Neural progenitor cell (in vitro differentiated cells): ENCODE measurements around the gene ZBTB42. TPM values are rescaled to one million over a fixed set of nuclear protein-coding genes. Genes with fewer than 3 reads are reported as not detected.
A peak's percentile ranks its signal among the peaks of the same experiment; 100 is the strongest.

Experiments used
- DNase-seq: peaks from one replicate; pipeline ENCODE4 v3.0.0-alpha.2; 2016; ENCODE audit warnings: low spot score
- H2AFZ ChIP-seq: fragments of 200-600 bp; sonication (generic); replicated peaks from 2 replicates; pipeline ENCODE4 v1.6.1; 2016; ENCODE audit warnings: antibody characterized with exemption
- H3F3A ChIP-seq: fragments of 200-600 bp; sonication (generic); 2 replicates; pipeline ENCODE4 v1.6.1; 2016; ENCODE audit warnings: antibody characterized with exemption, low read depth
- H3K27ac ChIP-seq: fragments of 200-600 bp; sonication (generic); 2 replicates; pipeline ENCODE4 v1.5.1; 2016; ENCODE audit warnings: mild to moderate bottlenecking
- H3K27me3 ChIP-seq: fragments of 200-600 bp; sonication (generic); 2 replicates; pipeline ENCODE4 v1.6.1; 2016; ENCODE audit warnings: mild to moderate bottlenecking, moderate library complexity
- H3K36me3 ChIP-seq: fragments of 200-600 bp; sonication (generic); 2 replicates; pipeline ENCODE4 v1.5.1; 2016
- H3K4me1 ChIP-seq: fragments of 200-600 bp; sonication (generic); 2 replicates; pipeline ENCODE4 v1.6.1; 2016; ENCODE audit warnings: mixed run types
- H3K4me2 ChIP-seq: fragments of 200-600 bp; sonication (generic); 2 replicates; pipeline ENCODE4 v1.6.1; 2016
- H3K4me3 ChIP-seq: fragments of 200-600 bp; sonication (generic); 2 replicates; pipeline ENCODE4 v1.5.1; 2016
- H3K79me2 ChIP-seq: fragments of 200-600 bp; sonication (generic); 2 replicates; pipeline ENCODE4 v1.6.1; 2016; ENCODE audit warnings: low read depth
- H3K9ac ChIP-seq: fragments of 200-600 bp; sonication (generic); 2 replicates; pipeline ENCODE4 v1.6.1; 2016
- H3K9me3 ChIP-seq: fragments of 200-600 bp; sonication (generic); 2 replicates; pipeline ENCODE4 v1.5.1; 2016; ENCODE audit warnings: low read depth
- H4K20me1 ChIP-seq: fragments of 200-600 bp; sonication (generic); 2 replicates; pipeline ENCODE4 v1.6.1; 2016; ENCODE audit warnings: low read depth
- H3K27ac Mint-ChIP-seq: 3 replicates; pipeline ENCODE4 v1.8.0; 2021; ENCODE audit warnings: mixed read lengths
- H3K27me3 Mint-ChIP-seq: 2 replicates; pipeline ENCODE4 v1.8.0; 2022; ENCODE audit warnings: low read depth, mild to moderate bottlenecking, inconsistent platforms, moderate library complexity, mixed read lengths; ENCODE audit not compliant: insufficient read depth
- H3K36me3 Mint-ChIP-seq: 3 replicates; pipeline ENCODE4 v1.8.0; 2021; ENCODE audit warnings: mixed read lengths
- H3K4me1 Mint-ChIP-seq: 3 replicates; pipeline ENCODE4 v1.8.0; 2021; ENCODE audit warnings: mixed read lengths
- H3K4me3 Mint-ChIP-seq: 3 replicates; pipeline ENCODE4 v1.8.0; 2021; ENCODE audit warnings: mild to moderate bottlenecking, moderate library complexity, mixed read lengths
- H3K9me3 Mint-ChIP-seq: 3 replicates; pipeline ENCODE4 v1.8.0; 2020; ENCODE audit warnings: mixed read lengths
- CTCF ChIP-seq: fragments of 200-600 bp; sonication (generic); IDR thresholded peaks from 2 replicates; pipeline ENCODE4 v1.5.1; 2017; ENCODE audit warnings: antibody characterized with exemption, mild to moderate bottlenecking
- EZH2 ChIP-seq: fragments of 200-600 bp; sonication (generic); IDR thresholded peaks from 2 replicates; pipeline ENCODE4 v1.6.1; 2017; ENCODE audit warnings: antibody characterized with exemption, mild to moderate bottlenecking, moderate library complexity
- EZH2phosphoT487 ChIP-seq: fragments of 200-600 bp; sonication (generic); IDR thresholded peaks from 2 replicates; pipeline ENCODE4 v1.6.1; 2017; ENCODE audit warnings: antibody characterized with exemption
- total RNA-seq: library from RNA; depleted of rRNA; stranded (reverse); fragments of >200 nt; gene quantifications from 2 replicates; pipeline ENCODE4 v1.2.3, GENCODE V29; 2015; ENCODE audit warnings: low replicate concordance

ZBTB42 gene
- total RNA-seq, 1 donor from 2014 or later = 0.41 TPM

- no peak for DNase-seq
Measured at GRCh38 chr14:104770851-104771272, 30.0 kb upstream of the ZBTB42 start.

GRCh38 chr14:104771374-104771773 is 29.5 kb upstream of the ZBTB42 start:
- Histone ChIP-seq H3K9ac (no peak overlapping the region), H3K79me2 (no peaks in the 10 kb centered on the region), H3K4me1 (peaks cover 4% of the 10 kb centered on the region), H3K27ac (no peak overlapping the region), H2AFZ (no peak overlapping the region), H3F3A (peaks cover 7% of the 10 kb centered on the region), H4K20me1 (peaks cover 14% of the 10 kb centered on the region), H3K9me3 (no peaks in the 10 kb centered on the region), H3K27me3 (no peaks in the 10 kb centered on the region), H3K4me2 (no peak overlapping the region), H3K36me3 (no peaks in the 10 kb centered on the region), H3K4me3 (no peak overlapping the region)
- Mint-ChIP-seq H3K27ac (no peak overlapping the region), H3K4me3 (no peak overlapping the region), H3K4me1 (peaks cover 20% of the 10 kb centered on the region), H3K27me3 (peaks cover 4% of the 10 kb centered on the region), H3K36me3 (peaks cover 18% of the 10 kb centered on the region), H3K9me3 (no peaks in the 10 kb centered on the region)
- DNase-seq = no peak
- TF ChIP-seq EZH2 = no peak
- TF ChIP-seq CTCF = no peak
- TF ChIP-seq EZH2phosphoT487 = no peak

More at GRCh38 chr14:104770851-104771272, 30.0 kb upstream of the ZBTB42 start:
- H3K27me3 ChIP-seq = no peaks in the 10 kb centered on the region
- H3K9ac ChIP-seq = no peak overlapping the region
- H3K4me3 ChIP-seq = no peak overlapping the region
- peaks cover 14% of the 10 kb centered on the region for H4K20me1 ChIP-seq
- H3F3A ChIP-seq = peaks cover 7% of the 10 kb centered on the region
- H3K27ac ChIP-seq = no peak overlapping the region
- Mint-ChIP-seq H3K27ac (no peak overlapping the region), H3K27me3 (peaks cover 2% of the 10 kb centered on the region), H3K9me3 (peaks cover 2% of the 10 kb centered on the region), H3K4me3 (no peak overlapping the region), H3K36me3 (peaks cover 20% of the 10 kb centered on the region), H3K4me1 (peaks cover 20% of the 10 kb centered on the region)
- H3K36me3 ChIP-seq = no peaks in the 10 kb centered on the region
- no peaks in the 10 kb centered on the region for H3K79me2 ChIP-seq
- peaks cover 4% of the 10 kb centered on the region for H3K4me1 ChIP-seq
- H2AFZ ChIP-seq = no peak overlapping the region
- peak; percentile 38 for TF ChIP-seq CTCF
- no peak for TF ChIP-seq EZH2
- no peak for TF ChIP-seq EZH2phosphoT487
- no peaks in the 10 kb centered on the region for H3K9me3 ChIP-seq
- no peak overlapping the region for H3K4me2 ChIP-seq

- Histone ChIP-seq H4K20me1 (peaks cover 14% of the 10 kb centered on the region), H3K9ac (no peak overlapping the region), H3K36me3 (no peaks in the 10 kb centered on the region), H3K27ac (no peak overlapping the region), H3F3A (peaks cover 7% of the 10 kb centered on the region), H3K4me3 (no peak overlapping the region), H3K9me3 (no peaks in the 10 kb centered on the region), H3K4me2 (no peak overlapping the region), H2AFZ (no peak overlapping the region), H3K79me2 (no peaks in the 10 kb centered on the region), H3K4me1 (peaks cover 4% of the 10 kb centered on the region), H3K27me3 (no peaks in the 10 kb centered on the region)
- Mint-ChIP-seq H3K36me3 (peaks cover 20% of the 10 kb centered on the region), H3K27ac (no peak overlapping the region), H3K27me3 (peaks cover 4% of the 10 kb centered on the region), H3K9me3 (no peaks in the 10 kb centered on the region), H3K4me1 (peaks cover 21% of the 10 kb centered on the region), H3K4me3 (no peak overlapping the region)
- TF ChIP-seq EZH2phosphoT487 (no peak), CTCF (no peak), EZH2 (no peak)
- DNase-seq = no peak
Measured at GRCh38 chr14:104771918-104772706, 28.8 kb upstream of the ZBTB42 start.
